ENCODE measurements around the gene SPAG9. TPM values are rescaled to one million over a fixed set of nuclear protein-coding genes. Genes with fewer than 3 reads are reported as not detected.

The SPAG9 gene
- total RNA-seq (2022; extraction: Qiagen RNA extraction; ENCODE audit: low read depth) = 70.5 to 96.1 TPM (median 87.5 TPM) in 5 replicates

GRCh38 chr17:51120739-51121619 is at the start of gene SPAG9:
Gene SPAG9 (minus strand): TSS chr17:51120868. CDS start chr17:51120656, 212 bp downstream.

GRCh38 chr17:51166198-51166986 is 45.7 kb upstream of the SPAG9 start, which contains the start of gene NME2:
Gene NME2 (plus strand): TSS chr17:51166411. CDS start chr17:51166831, 420 bp downstream.

GRCh38 chr17:51153210-51154072 is 32.8 kb upstream of the SPAG9 start, which contains the start of gene NME1:
Gene NME1 (plus strand): TSS chr17:51153559. CDS start chr17:51155655, 2,096 bp downstream.

Other genes starting within 250 kb of the SPAG9 start
- 608 to 756 TPM (median 701 TPM) in 5 replicates for gene NME1, start 32.7 kb upstream of the SPAG9 start, total RNA-seq (2022; extraction: Qiagen RNA extraction; ENCODE audit: low read depth)
- 1,759 to 1,914 TPM (median 1,836 TPM) in 5 replicates for gene NME2, start 45.5 kb upstream of the SPAG9 start, total RNA-seq (2022; extraction: Qiagen RNA extraction; ENCODE audit: low read depth)
- gene MBTD1, start 139.2 kb upstream of the SPAG9 start, total RNA-seq (2022; extraction: Qiagen RNA extraction; ENCODE audit: low read depth) = 3.7 to 6.1 TPM (median 5.7 TPM) in 5 replicates
- 74.5 to 80.1 TPM (median 75.4 TPM) in 5 replicates for gene UTP18, start 139.7 kb upstream of the SPAG9 start, total RNA-seq (2022; extraction: Qiagen RNA extraction; ENCODE audit: low read depth)

All from A549 treated with GW870086 at 1 μM for 4 hours (cell line).